ENCODE data around the gene DYNC2LI1.
A peak's percentile ranks its signal among the peaks of the same experiment; 100 is the strongest.

Gene DYNC2LI1

DNA sequence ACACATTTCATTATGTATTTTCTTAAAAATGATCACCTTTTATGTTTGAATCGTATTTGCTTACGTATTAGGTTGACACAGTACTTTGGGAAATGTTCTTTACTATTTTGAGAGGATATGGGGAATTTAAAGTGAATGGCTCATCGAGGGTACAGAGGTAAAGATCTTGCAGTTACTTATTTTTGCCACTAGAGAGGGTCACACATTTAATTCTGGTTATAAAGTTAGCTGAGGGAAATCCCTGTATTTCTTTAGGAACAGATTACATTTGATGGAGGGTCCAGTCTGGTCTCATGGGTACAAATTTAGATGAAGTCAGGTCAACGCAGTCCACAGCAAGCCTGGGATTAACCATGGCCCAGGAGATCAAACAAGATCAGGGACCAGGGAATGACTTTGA lies 24.5 kb downstream of the DYNC2LI1 start:
- ATAC-seq, result 0 out of 3 replicates have a peak, but pooled peaks have one; percentile 42
- no peak for TF ChIP-seq ZFP30 (CRISPR knock-in tag; IDR thresholded peaks at IDR 0.05)
- TF ChIP-seq BACH2 (CRISPR knock-in tag; IDR thresholded peaks at IDR 0.05; ENCODE audit: borderline replicate concordance), result no peak
- no peak for TF ChIP-seq RARB (CRISPR knock-in tag; IDR thresholded peaks at IDR 0.05)
- TF ChIP-seq ZNF8 (CRISPR knock-in tag; IDR thresholded peaks at IDR 0.05), result no peak
- no peak for TF ChIP-seq PPARA (CRISPR knock-in tag; IDR thresholded peaks at IDR 0.05; ENCODE audit: borderline replicate concordance)
- no peak for TF ChIP-seq CREB5 (CRISPR knock-in tag; IDR thresholded peaks at IDR 0.05; ENCODE audit: low read depth)
- no peak for TF ChIP-seq TCF4 (CRISPR knock-in tag; IDR thresholded peaks at IDR 0.05; ENCODE audit: borderline replicate concordance)
- no peak for TF ChIP-seq CSRNP3 (CRISPR knock-in tag; IDR thresholded peaks at IDR 0.05)
- no peak for TF ChIP-seq OSR1 (CRISPR knock-in tag; IDR thresholded peaks at IDR 0.05)
- no peak for TF ChIP-seq ZC3H10 (CRISPR knock-in tag; IDR thresholded peaks at IDR 0.05)
- no peak for TF ChIP-seq ZNF565 (CRISPR knock-in tag; conservative IDR thresholded peaks at IDR 0.05; ENCODE audit: low read depth)
- TF ChIP-seq TOX (CRISPR knock-in tag; IDR thresholded peaks at IDR 0.05; ENCODE audit: borderline replicate concordance), result no peak
- no peak for TF ChIP-seq ZNF70 (CRISPR knock-in tag; IDR thresholded peaks at IDR 0.05)
- TF ChIP-seq ISL1 (CRISPR knock-in tag; IDR thresholded peaks at IDR 0.05), result no peak
- TF ChIP-seq GLIS3 (CRISPR knock-in tag; IDR thresholded peaks at IDR 0.05), result no peak

GRCh38 chr2:43800894-43801293 lies 27.1 kb downstream of the DYNC2LI1 start:
- ATAC-seq, result no peak
- no peak for TF ChIP-seq OSR1 (CRISPR knock-in tag; IDR thresholded peaks at IDR 0.05)
- no peak for TF ChIP-seq GLIS3 (CRISPR knock-in tag; IDR thresholded peaks at IDR 0.05)
- no peak for TF ChIP-seq CSDC2 (CRISPR knock-in tag; IDR thresholded peaks at IDR 0.05)
- no peak for TF ChIP-seq ARNTL (CRISPR knock-in tag; IDR thresholded peaks at IDR 0.05; ENCODE audit: borderline replicate concordance, low read depth)
- no peak for TF ChIP-seq ZC3H10 (CRISPR knock-in tag; IDR thresholded peaks at IDR 0.05)
- no peak for TF ChIP-seq ZNF70 (CRISPR knock-in tag; IDR thresholded peaks at IDR 0.05)

GRCh38 chr2:43802135-43802534 lies 28.3 kb downstream of the DYNC2LI1 start:
- no peak for ATAC-seq

DNA sequence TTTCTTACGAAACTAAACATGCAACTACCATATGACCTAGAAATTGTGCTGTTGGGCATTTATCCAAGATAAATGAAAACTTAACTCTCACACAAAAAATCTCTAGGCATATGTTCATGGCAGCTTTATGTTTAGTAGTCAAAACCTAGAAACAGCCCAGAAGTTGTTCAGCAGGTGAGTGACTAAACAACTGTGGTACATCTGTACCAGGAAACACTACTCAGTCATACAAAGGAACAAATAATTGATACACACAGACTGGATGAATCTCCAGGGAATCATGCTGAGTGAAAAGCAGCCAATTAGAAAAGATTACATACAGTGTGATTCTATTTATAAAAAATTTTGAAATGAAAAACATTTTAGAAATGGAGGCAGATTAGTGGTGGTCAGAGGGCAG lies 29.3 kb downstream of the DYNC2LI1 start:
- ATAC-seq, result no peak
- no peak for TF ChIP-seq CREB5 (CRISPR knock-in tag; IDR thresholded peaks at IDR 0.05; ENCODE audit: low read depth)
- TF ChIP-seq, protein P1, sequence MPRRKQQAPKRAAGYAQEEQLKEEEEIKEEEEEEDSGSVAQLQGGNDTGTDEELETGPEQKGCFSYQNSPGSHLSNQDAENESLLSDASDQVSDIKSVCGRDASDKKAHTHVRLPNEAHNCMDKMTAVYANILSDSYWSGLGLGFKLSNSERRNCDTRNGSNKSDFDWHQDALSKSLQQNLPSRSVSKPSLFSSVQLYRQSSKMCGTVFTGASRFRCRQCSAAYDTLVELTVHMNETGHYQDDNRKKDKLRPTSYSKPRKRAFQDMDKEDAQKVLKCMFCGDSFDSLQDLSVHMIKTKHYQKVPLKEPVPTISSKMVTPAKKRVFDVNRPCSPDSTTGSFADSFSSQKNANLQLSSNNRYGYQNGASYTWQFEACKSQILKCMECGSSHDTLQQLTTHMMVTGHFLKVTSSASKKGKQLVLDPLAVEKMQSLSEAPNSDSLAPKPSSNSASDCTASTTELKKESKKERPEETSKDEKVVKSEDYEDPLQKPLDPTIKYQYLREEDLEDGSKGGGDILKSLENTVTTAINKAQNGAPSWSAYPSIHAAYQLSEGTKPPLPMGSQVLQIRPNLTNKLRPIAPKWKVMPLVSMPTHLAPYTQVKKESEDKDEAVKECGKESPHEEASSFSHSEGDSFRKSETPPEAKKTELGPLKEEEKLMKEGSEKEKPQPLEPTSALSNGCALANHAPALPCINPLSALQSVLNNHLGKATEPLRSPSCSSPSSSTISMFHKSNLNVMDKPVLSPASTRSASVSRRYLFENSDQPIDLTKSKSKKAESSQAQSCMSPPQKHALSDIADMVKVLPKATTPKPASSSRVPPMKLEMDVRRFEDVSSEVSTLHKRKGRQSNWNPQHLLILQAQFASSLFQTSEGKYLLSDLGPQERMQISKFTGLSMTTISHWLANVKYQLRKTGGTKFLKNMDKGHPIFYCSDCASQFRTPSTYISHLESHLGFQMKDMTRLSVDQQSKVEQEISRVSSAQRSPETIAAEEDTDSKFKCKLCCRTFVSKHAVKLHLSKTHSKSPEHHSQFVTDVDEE (CRISPR knock-in tag; IDR thresholded peaks at IDR 0.05), result no peak
- TF ChIP-seq BACH2 (CRISPR knock-in tag; IDR thresholded peaks at IDR 0.05; ENCODE audit: borderline replicate concordance), result no peak
- no peak for TF ChIP-seq ZNF8 (CRISPR knock-in tag; IDR thresholded peaks at IDR 0.05)
- TF ChIP-seq CSRNP3 (CRISPR knock-in tag; IDR thresholded peaks at IDR 0.05), result no peak
- no peak for TF ChIP-seq TCF4 (CRISPR knock-in tag; IDR thresholded peaks at IDR 0.05; ENCODE audit: borderline replicate concordance)
- no peak for TF ChIP-seq ZFP3 (CRISPR knock-in tag; IDR thresholded peaks at IDR 0.05)
- TF ChIP-seq ARNTL (CRISPR knock-in tag; IDR thresholded peaks at IDR 0.05; ENCODE audit: borderline replicate concordance, low read depth), result no peak
- no peak for TF ChIP-seq RARB (CRISPR knock-in tag; IDR thresholded peaks at IDR 0.05)

More at GRCh38 chr2:43802135-43802534, 28.3 kb downstream of the DYNC2LI1 start:
- TF ChIP-seq CSDC2 (CRISPR knock-in tag; IDR thresholded peaks at IDR 0.05) (no peak), CSRNP3 (CRISPR knock-in tag; IDR thresholded peaks at IDR 0.05) (no peak), ZNF565 (CRISPR knock-in tag; conservative IDR thresholded peaks at IDR 0.05; ENCODE audit: low read depth) (no peak), CREB5 (CRISPR knock-in tag; IDR thresholded peaks at IDR 0.05; ENCODE audit: low read depth) (no peak)
